ENCODE measurements around the gene KCNJ18.
"Not testable (repeated sequence)": the region's sequence is repeated elsewhere in the genome, so short reads cannot be mapped to it uniquely, and the experiment has no call there.

GRCh38 chr17:21693937-21694336 lies 1.6 kb downstream of the KCNJ18 start:
- not testable (repeated sequence) for TF ChIP-seq POLR2A (IDR thresholded peaks at IDR 0.05; ENCODE audit: low read depth, low read length); TAF1 (IDR thresholded peaks at IDR 0.05; ENCODE audit: low read depth, low read length); PAX5 (IDR thresholded peaks at IDR 0.05; ENCODE audit: insufficient read depth, low read length, severe bottlenecking)
